OCI-LY7 (cell line): Measurements from ENCODE around the gene STK33.

Source experiments
- CTCF ChIP-seq: fragments of 200-600 bp; sonication (generic); conservative IDR thresholded peaks from 2 replicates; pipeline ENCODE4 v1.5.1; 2014; ENCODE audit warnings: mild to moderate bottlenecking, antibody characterized with exemption, low read length, moderate library complexity, mixed read lengths
- EZH2phosphoT487 ChIP-seq: fragments of 200-600 bp; sonication (generic); IDR thresholded peaks from 2 replicates; pipeline ENCODE4 v1.6.1; 2018; ENCODE audit warnings: low read depth, borderline replicate concordance, mild to moderate bottlenecking, mixed run types, antibody characterized with exemption, low read length, moderate library complexity, mixed read lengths

GRCh38 chr11:8390851-8391612, 203.0 kb downstream of the STK33 start:
- TF ChIP-seq CTCF = no peak
- no peak for TF ChIP-seq EZH2phosphoT487
